HUES48 (cell line): ENCODE data around the gene DIP2B.
"Not testable (repeated sequence)": the region's sequence is repeated elsewhere in the genome, so short reads cannot be mapped to it uniquely, and the experiment has no call there.

Experiments
- H3K27ac ChIP-seq: one replicate; pipeline ENCODE4 v1.7.0; 2013; ENCODE audit warnings: low read depth, low read length, inconsistent platforms
- H3K27me3 ChIP-seq: 2 replicates; pipeline ENCODE4 v1.6.1; 2013; ENCODE audit warnings: mild to moderate bottlenecking, low read length; ENCODE audit not compliant: control insufficient read depth, insufficient read depth
- H3K36me3 ChIP-seq: 2 replicates; pipeline ENCODE4 v1.6.1; 2013; ENCODE audit warnings: low read length; ENCODE audit not compliant: control insufficient read depth, insufficient read depth
- H3K4me1 ChIP-seq: 2 replicates; pipeline ENCODE4 v1.6.1; 2013; ENCODE audit warnings: mild to moderate bottlenecking, low read length; ENCODE audit not compliant: control insufficient read depth, insufficient read depth
- H3K4me3 ChIP-seq: 2 replicates; pipeline ENCODE4 v1.5.1; 2013; ENCODE audit warnings: mild to moderate bottlenecking, low read depth, low read length
- H3K9ac ChIP-seq: 2 replicates; pipeline ENCODE4 v1.6.1; 2013; ENCODE audit warnings: mild to moderate bottlenecking, low read depth, low read length, moderate library complexity
- H3K9me3 ChIP-seq: 2 replicates; pipeline ENCODE4 v1.6.1; 2013; ENCODE audit warnings: low read length; ENCODE audit not compliant: control insufficient read depth, insufficient read depth

Gene DIP2B

DNA sequence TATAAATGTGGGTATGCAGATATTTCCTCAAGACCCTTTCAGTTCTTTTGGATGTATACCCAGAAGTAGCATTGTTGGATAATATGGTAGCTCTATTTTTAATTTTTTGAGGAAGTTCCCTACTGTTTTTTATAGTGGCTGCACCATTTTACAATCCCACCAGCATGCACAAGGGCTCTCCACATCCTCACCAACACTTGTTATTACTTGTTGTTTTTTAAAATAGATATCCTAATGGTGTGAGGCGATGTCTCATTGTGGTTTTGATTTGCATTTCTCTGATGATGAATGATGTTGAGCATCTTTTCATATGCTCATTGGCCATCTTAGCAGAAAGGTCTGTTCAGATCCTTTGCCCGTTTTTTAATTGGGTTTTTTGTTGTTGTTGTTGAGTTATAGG is 47.1 kb downstream of the DIP2B start:
- Histone ChIP-seq H3K27me3 (no peaks in the 10 kb centered on the region), H3K9me3 (no peaks in the 10 kb centered on the region), H3K4me1 (peaks cover 6% of the 10 kb centered on the region)

DNA sequence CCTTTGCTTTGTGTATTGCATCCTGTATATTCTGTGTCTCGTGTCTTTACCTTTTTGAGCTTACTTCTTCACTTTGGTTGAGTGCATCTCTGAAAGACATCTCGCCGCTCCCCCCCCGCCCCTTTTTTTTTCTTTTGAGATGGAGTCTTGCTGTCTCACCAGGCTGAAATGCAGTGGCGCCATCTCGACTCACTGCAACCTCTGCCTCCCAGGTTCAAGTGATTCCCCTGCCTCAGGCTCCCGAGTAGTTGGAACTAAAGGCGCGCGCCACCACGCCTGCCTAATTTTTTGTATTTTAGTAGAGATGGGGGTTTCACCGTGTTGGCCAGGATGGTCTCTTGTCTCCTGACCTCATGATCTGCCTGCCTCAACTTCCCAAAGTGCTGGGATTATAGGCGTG is 49.9 kb downstream of the DIP2B start:
- H3K27ac ChIP-seq = no peak overlapping the region
- no peak overlapping the region for H3K9ac ChIP-seq
- 0 out of 2 replicates have a peak, but pooled peaks cover 2% of the 10 kb centered on the region for H3K36me3 ChIP-seq
- no peaks in the 10 kb centered on the region for H3K9me3 ChIP-seq
- 0 out of 2 replicates have a peak, but pooled peaks cover 5% of the 10 kb centered on the region for H3K4me1 ChIP-seq
- no peaks in the 10 kb centered on the region for H3K27me3 ChIP-seq
- H3K4me3 ChIP-seq = no peak overlapping the region

More for the DNA sequence above, 47.1 kb downstream of the DIP2B start:
- H3K36me3 ChIP-seq = no peaks in the 10 kb centered on the region
- no peak overlapping the region for H3K27ac ChIP-seq
- no peak overlapping the region for H3K9ac ChIP-seq
- H3K4me3 ChIP-seq = no peak overlapping the region

DNA sequence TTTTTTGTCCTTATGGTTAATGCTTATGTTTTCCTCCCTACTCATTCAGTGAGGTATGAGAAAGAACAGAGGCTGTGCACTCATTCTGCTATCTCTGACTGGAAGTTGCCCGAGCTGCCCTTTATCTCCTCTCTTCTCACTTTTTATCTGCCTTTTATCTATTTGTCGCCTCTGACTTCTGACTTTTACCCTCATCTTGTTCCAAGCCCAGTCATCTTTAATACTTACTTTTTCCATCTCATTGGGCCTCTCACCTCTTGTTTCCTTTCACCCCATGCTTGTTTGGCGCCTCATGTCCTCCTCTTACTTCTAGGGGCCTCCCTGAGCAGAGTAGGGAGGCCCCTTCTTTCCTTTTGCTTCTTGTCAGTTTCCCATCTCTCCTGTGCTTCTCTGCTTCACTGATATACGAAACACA is 50.7 kb downstream of the DIP2B start:
- Histone ChIP-seq H3K9ac (no peak overlapping the region), H3K4me3 (no peak overlapping the region), H3K36me3 (0 out of 2 replicates have a peak, but pooled peaks cover 2% of the 10 kb centered on the region), H3K4me1 (0 out of 2 replicates have a peak, but pooled peaks cover 5% of the 10 kb centered on the region), H3K9me3 (no peaks in the 10 kb centered on the region), H3K27ac (no peak overlapping the region), H3K27me3 (no peaks in the 10 kb centered on the region)

DNA sequence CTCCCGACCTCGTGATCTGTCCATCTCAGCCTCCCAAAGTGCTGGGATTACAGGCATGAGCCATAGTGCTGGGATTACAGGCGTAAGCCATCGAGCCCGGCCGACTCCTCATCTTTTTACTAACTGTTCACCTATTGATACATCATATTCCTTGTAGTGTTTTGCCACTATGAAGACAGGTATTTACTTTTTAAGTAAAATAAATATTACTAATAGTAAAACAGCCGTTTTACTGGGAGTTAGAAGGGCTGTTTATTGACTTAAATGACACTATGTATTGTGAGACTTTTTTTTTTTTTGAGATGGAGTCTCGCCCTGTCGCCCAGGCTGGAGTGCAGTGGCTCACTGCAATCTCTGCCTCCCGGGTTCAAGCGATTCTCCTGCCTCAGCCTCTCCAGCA is 51.5 kb downstream of the DIP2B start:
- H3K27ac ChIP-seq = no peak overlapping the region
- H3K27me3 ChIP-seq = no peaks in the 10 kb centered on the region
- no peaks in the 10 kb centered on the region for H3K9me3 ChIP-seq
- 0 out of 2 replicates have a peak, but pooled peaks cover 2% of the 10 kb centered on the region for H3K36me3 ChIP-seq
- H3K4me3 ChIP-seq = no peak overlapping the region
- H3K9ac ChIP-seq = no peak overlapping the region
- H3K4me1 ChIP-seq = 0 out of 2 replicates have a peak, but pooled peaks cover 5% of the 10 kb centered on the region

DNA sequence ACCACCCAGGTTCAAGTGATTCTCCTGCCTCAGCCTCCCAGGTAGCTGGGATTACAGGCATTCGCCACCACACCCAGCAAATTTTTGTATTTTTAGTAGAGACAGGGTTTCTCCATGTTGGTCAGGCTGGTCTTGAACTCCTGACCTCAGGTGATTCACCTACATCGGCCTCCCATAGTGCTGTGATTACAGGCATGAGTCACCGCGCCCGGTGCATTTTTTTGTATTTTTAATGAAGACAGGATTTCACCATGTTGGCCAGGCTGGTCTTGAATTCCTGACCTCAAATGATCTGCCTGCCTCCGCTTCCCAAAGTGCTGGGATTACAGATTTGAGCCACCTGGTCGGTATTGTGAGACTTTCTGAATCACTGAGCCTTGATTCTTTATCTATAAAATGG is 52.0 kb downstream of the DIP2B start:
- not testable (repeated sequence) for H3K27ac ChIP-seq, H3K36me3 ChIP-seq, H3K9ac ChIP-seq, H3K9me3 ChIP-seq, H3K4me3 ChIP-seq, H3K4me1 ChIP-seq, H3K27me3 ChIP-seq

DNA sequence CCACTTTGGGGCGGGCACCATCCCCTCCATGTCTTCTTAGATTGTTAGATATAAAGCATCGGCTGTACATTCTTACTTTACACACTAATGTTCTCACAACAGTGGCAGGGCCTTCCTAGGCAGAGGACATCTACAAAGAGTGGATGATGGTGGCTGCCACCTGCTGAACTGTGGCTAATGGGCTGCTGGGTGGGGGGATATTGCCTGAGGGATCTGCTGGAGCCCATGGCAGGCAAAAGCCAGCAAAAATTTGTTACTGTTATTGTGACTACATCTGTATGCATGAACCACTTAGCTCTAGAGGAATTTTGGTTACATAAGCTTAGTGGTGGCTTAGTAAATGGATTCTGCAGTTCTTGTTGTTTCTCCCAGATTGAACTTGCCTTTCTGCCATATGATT is 52.6 kb downstream of the DIP2B start:
- no peaks in the 10 kb centered on the region for H3K27me3 ChIP-seq
- 0 out of 2 replicates have a peak, but pooled peaks cover 2% of the 10 kb centered on the region for H3K36me3 ChIP-seq
- H3K9me3 ChIP-seq = no peaks in the 10 kb centered on the region
- no peak overlapping the region for H3K9ac ChIP-seq
- H3K4me3 ChIP-seq = no peak overlapping the region
- 0 out of 2 replicates have a peak, but pooled peaks cover 5% of the 10 kb centered on the region for H3K4me1 ChIP-seq
- no peak overlapping the region for H3K27ac ChIP-seq

DNA sequence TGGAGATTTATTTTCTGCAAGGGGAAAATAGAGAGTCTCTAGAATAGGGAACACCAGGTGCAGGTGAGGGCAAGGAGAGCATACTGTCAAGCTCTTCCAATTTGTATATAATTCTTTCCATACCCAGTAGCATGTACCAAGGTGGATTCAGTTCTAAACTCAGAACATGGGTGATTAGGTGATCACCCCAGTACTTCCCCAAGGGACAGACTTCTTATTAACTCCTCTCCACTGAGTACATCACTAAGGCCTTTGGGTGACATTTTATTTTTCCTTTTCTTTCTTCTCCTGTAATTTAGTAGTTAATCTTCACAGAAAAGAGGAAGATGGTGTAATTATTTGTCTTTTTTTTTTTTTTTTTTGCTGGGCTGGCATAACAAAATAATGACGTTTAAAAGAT is 54.2 kb downstream of the DIP2B start:
- Histone ChIP-seq H3K4me1 (0 out of 2 replicates have a peak, but pooled peaks cover 5% of the 10 kb centered on the region), H3K4me3 (no peak overlapping the region), H3K27ac (no peak overlapping the region), H3K27me3 (no peaks in the 10 kb centered on the region), H3K9ac (no peak overlapping the region), H3K36me3 (0 out of 2 replicates have a peak, but pooled peaks cover 2% of the 10 kb centered on the region), H3K9me3 (no peaks in the 10 kb centered on the region)

DNA sequence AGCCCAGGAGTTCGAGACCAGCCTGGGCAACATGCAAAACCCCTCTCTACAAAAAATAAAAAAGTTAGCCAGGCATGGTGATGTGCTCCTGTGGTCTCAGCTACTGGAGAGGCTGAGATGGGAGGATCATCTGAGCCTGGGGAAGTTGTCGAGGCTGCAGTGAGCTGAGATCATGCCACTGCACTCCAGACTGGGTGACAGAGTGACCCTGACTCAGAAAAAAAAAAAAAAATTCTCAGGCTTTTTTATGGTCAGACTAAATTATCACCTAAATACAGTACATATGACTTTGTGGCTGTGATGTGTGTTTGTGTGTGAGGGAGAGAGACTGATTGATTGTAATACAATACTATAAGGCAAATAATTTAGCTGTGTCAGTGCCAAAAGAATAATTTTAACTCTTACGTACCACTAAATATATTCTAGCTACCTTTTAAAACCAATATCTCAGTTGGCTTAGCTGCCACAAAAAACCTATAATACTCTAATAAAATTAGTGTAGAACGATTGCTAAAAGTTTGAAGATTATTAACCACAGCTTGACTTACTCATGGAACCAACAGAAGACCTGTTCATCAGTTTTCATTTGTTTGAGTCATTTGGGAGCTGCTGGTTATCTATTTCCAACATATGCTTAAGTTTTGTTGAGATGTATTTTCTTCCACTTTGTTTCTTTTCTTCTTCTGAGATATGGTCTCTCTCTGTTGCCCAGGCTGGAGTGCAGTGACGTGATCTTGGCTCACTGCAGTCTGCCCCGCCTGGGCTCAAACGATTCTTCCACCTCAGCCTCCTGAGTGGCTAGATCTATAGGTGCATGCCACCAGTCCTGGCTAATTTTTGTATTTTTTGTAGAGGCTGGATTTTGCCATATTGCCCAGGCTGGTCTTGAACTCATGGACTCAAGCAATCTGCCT is 58.0 kb downstream of the DIP2B start:
- Histone ChIP-seq H3K4me1 (no peaks in the 10 kb centered on the region), H3K27me3 (no peaks in the 10 kb centered on the region), H3K27ac (no peak overlapping the region), H3K36me3 (no peaks in the 10 kb centered on the region), H3K9me3 (no peaks in the 10 kb centered on the region), H3K4me3 (no peak overlapping the region), H3K9ac (no peak overlapping the region)

DNA sequence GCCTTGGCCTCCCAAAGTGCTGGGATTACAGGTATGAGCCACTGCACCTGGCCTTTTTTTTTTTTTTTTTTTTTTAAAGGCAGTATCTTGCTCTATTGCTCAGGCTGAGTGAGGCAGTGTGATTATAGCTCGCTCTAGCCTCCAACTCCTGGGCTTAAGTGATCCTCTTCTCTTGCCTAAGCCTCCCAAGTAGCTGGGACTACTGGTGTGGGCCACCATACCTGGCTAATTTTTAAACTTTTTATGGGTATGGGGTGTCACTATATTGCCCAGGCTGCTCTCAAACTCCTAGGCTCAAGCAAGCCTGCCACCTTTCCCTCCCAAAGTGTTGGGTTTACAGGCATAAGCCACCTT is 58.6 kb downstream of the DIP2B start:
- H3K9ac ChIP-seq = no peak overlapping the region
- H3K36me3 ChIP-seq = no peaks in the 10 kb centered on the region
- no peaks in the 10 kb centered on the region for H3K27me3 ChIP-seq
- peaks cover 5% of the 10 kb centered on the region for H3K4me1 ChIP-seq
- no peaks in the 10 kb centered on the region for H3K9me3 ChIP-seq
- H3K4me3 ChIP-seq = no peak overlapping the region
- no peak overlapping the region for H3K27ac ChIP-seq

DNA sequence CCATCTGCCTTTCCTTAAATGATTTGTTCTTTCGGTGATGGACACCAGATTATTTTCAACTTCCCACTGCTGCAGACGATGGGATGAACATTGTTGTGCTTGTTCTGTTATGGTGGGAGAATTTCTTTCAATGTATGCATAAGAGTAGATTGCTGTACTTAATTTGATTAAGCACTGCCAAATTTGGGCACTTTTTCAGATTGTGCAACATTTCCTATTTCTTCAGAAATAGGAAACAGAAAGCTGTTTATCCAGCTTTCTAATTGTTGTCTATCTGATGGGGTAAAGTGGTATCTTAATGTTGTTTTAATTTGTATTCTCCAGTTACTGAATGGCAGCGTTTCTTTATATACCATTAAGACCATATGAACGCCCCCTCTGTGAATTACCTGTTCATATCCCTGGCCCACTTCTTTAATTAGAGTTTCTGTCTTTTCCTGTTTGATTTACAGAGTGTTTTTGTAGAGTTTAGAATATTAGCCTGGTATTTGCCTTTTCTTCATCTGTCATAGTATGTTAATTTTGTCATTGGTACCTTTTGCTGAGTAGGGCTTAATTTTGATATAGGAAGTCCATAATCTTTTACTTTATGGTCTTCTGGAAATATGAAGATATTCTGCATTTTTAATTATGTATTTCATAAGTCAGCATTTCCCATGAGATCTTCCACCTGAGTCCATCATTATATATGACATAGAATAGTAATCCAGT is 59.6 kb downstream of the DIP2B start:
- H3K4me3 ChIP-seq = no peak overlapping the region
- H3K27ac ChIP-seq = no peak overlapping the region
- peaks cover 14% of the 10 kb centered on the region for H3K4me1 ChIP-seq
- H3K9ac ChIP-seq = no peak overlapping the region
- no peaks in the 10 kb centered on the region for H3K27me3 ChIP-seq
- no peaks in the 10 kb centered on the region for H3K9me3 ChIP-seq
- H3K36me3 ChIP-seq = no peaks in the 10 kb centered on the region

DNA sequence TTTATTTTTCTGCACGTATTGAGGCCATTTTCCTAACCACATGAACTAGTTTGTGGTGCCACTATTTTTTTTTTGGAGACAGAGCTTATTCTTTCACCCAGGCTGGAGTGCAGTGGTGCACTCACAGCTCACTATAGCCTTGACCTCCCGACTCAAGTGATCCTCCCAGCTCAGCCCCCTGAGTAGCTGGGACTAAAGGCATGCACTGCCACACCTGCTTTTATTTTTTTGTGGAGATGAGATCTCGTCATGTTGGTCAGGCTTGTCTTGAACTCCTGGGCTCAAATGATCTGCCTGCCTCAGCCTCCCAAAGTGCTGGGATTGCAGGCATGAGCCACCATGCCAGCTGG is 60.1 kb downstream of the DIP2B start:
- Histone ChIP-seq H3K27me3 (no peaks in the 10 kb centered on the region), H3K4me3 (no peak overlapping the region), H3K36me3 (no peaks in the 10 kb centered on the region), H3K4me1 (peaks cover 19% of the 10 kb centered on the region), H3K27ac (no peak overlapping the region), H3K9me3 (no peaks in the 10 kb centered on the region), H3K9ac (no peak overlapping the region)
